CD4-positive, alpha-beta T cell (primary cell): ENCODE measurements around the gene B3GALT5. TPM values are rescaled to one million over a fixed set of nuclear protein-coding genes. Genes with fewer than 3 reads are reported as not detected.

Experiments
- ATAC-seq: fragments of 200-7000 bp; cut with Tn5 transposase; one replicate; pipeline ENCODE4 v1.10.0; 2022; ENCODE audit warnings: mild to moderate bottlenecking; ENCODE audit not compliant: poor library complexity
- CTCF ChIA-PET: fragments of 350-600 bp; sonication (Branson Sonifier 250); formaldehyde crosslinking; loops from one replicate; lab custom pipeline; 2021; ENCODE audit warnings: antibody characterized with exemption, inconsistent platforms; lab: Charles Lee
- POLR2A ChIA-PET: fragments of 350-600 bp; sonication (Branson Sonifier 250); formaldehyde crosslinking; loops from one replicate; lab custom pipeline; 2021; ENCODE audit warnings: antibody characterized with exemption, inconsistent platforms; lab: Charles Lee
- DNase-seq, 14 experiments: peaks; one replicate each; pipeline ENCODE4 v3.0.0-alpha.2; 2013 to 2020; ENCODE audit warnings: mixed read lengths in 2 of 14
- H3K27ac ChIP-seq, 2 donors: one replicate each; pipeline versions ENCODE4 v1.5.1 to v1.7.0; 2013; ENCODE audit warnings: low read length in 2 of 2, low read depth in 1 of 2, mild to moderate bottlenecking in 1 of 2
- H3K27me3 ChIP-seq, 2 experiments: 1 replicate in 1 of 2; 2 replicates in 1 of 2; pipeline versions ENCODE4 v1.6.1 to v1.7.0; 2013; ENCODE audit warnings: low read length in 2 of 2, control low read depth in 1 of 2, mild to moderate bottlenecking in 1 of 2, moderate library complexity in 1 of 2; ENCODE audit not compliant: insufficient read depth in 2 of 2, control insufficient read depth in 1 of 2
- H3K36me3 ChIP-seq: one replicate; pipeline ENCODE4 v1.6.1; 2013; ENCODE audit warnings: low read length, control low read depth; ENCODE audit not compliant: insufficient read depth
- H3K4me1 ChIP-seq: one replicate; pipeline ENCODE4 v1.6.1; 2013; ENCODE audit warnings: low read length, control low read depth; ENCODE audit not compliant: insufficient read depth
- H3K4me3 ChIP-seq: one replicate; pipeline ENCODE4 v1.5.1; 2013; ENCODE audit warnings: mild to moderate bottlenecking, low read length, moderate library complexity
- H3K9me3 ChIP-seq, 2 experiments: 1 replicate in 1 of 2; 2 replicates in 1 of 2; pipeline versions ENCODE4 v1.6.1 to v1.7.0; 2013; ENCODE audit warnings: low read length in 2 of 2, mild to moderate bottlenecking in 2 of 2, control low read depth in 1 of 2, moderate library complexity in 1 of 2; ENCODE audit not compliant: control insufficient read depth in 1 of 2, insufficient read depth in 1 of 2
- H3K27ac Mint-ChIP-seq: one replicate; pipeline ENCODE4 v1.8.0; 2020; ENCODE audit warnings: mixed read lengths
- H3K27me3 Mint-ChIP-seq: one replicate; pipeline ENCODE4 v1.8.0; 2021; ENCODE audit warnings: mixed read lengths
- H3K36me3 Mint-ChIP-seq: one replicate; pipeline ENCODE4 v1.8.0; 2021; ENCODE audit warnings: low read depth, mixed read lengths
- H3K4me1 Mint-ChIP-seq: one replicate; pipeline ENCODE4 v1.8.0; 2021; ENCODE audit warnings: low read depth, mixed read lengths
- H3K4me3 Mint-ChIP-seq: one replicate; pipeline ENCODE4 v1.8.0; 2020; ENCODE audit warnings: mild to moderate bottlenecking, mixed read lengths
- H3K9me3 Mint-ChIP-seq: one replicate; pipeline ENCODE4 v1.8.0; 2020; ENCODE audit warnings: mixed read lengths
- intact Hi-C, 2 experiments: fragments of 100-400 bp; cut with DNase I in 1 of 2; cut with micrococcal nuclease in 1 of 2; formaldehyde crosslinking; loops; one replicate each; pipeline versions ENCODE4 v1.15.1 to v1.9.0; 2023 to 2025; cut with DNase I, micrococcal nuclease
- total RNA-seq, 174 experiments: library from RNA in 2 of 174; stranded (reverse) in 2 of 174; gene quantifications; one replicate each; pipeline ENCODE4 v1.2.3 and lab custom pipeline; 2021 to 2026
- TF ChIP-seq, protein P1 (sequence below): fragments of 200-600 bp; IDR thresholded peaks from one replicate; pipeline ENCODE4 v1.8.0; 2022; ENCODE audit warnings: antibody characterized with exemption, mild to moderate bottlenecking

The B3GALT5 gene
- total RNA-seq, 2 experiments from 2014 or later, result not detected

DNA sequence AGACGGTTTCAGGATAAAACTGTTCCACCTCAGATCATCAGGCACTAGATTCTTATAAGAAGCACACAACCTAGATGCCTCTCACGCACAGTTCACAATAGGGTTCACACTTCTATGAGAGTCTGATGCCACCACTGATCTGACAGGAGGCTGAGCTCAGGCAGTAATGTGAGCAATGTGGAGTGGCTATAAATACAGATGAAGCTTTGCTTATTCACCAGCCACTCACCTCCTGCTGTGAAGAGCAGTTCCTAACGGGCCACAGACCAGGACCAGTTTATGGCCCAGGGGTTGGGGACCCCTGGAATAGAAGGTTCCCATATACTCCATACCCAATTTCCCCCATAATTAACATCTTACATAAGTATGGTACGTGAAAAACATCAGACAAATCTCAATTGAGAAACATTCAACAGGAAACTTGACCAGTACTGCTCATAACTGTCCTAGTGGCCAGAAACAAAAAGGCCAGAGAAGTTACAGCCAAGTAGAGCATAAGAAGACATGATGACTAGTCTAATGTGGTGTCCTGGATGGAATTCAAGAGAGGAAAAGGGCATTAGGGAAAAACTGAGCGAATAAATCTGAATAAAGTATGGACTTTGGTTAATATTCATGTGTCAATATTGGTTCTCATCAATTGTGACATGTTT lies 107.5 kb downstream of the B3GALT5 start:
- POLR2A ChIA-PET, result no interaction called here
- CTCF ChIA-PET, result no interaction called here
- ATAC-seq (no peak), DNase-seq (no peak)
- Mint-ChIP-seq H3K36me3 (no peaks in the 10 kb centered on the region), H3K27me3 (peaks cover 10% of the 10 kb centered on the region), H3K4me1 (no peaks in the 10 kb centered on the region), H3K9me3 (peaks cover 4% of the 10 kb centered on the region), H3K27ac (no peak overlapping the region), H3K4me3 (no peak overlapping the region)
- TF ChIP-seq, protein P1, sequence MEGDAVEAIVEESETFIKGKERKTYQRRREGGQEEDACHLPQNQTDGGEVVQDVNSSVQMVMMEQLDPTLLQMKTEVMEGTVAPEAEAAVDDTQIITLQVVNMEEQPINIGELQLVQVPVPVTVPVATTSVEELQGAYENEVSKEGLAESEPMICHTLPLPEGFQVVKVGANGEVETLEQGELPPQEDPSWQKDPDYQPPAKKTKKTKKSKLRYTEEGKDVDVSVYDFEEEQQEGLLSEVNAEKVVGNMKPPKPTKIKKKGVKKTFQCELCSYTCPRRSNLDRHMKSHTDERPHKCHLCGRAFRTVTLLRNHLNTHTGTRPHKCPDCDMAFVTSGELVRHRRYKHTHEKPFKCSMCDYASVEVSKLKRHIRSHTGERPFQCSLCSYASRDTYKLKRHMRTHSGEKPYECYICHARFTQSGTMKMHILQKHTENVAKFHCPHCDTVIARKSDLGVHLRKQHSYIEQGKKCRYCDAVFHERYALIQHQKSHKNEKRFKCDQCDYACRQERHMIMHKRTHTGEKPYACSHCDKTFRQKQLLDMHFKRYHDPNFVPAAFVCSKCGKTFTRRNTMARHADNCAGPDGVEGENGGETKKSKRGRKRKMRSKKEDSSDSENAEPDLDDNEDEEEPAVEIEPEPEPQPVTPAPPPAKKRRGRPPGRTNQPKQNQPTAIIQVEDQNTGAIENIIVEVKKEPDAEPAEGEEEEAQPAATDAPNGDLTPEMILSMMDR, result no peak
- no peak overlapping the region for H3K4me3 ChIP-seq
- no peak overlapping the region for H3K27ac ChIP-seq
- no peaks in the 10 kb centered on the region for H3K9me3 ChIP-seq
- H3K4me1 ChIP-seq, result no peaks in the 10 kb centered on the region
- H3K36me3 ChIP-seq, result no peaks in the 10 kb centered on the region
- H3K27me3 ChIP-seq, result peaks cover 0 to 2% of the 10 kb centered on the region in 2 experiments
- intact Hi-C loops, result no loop called here

DNA sequence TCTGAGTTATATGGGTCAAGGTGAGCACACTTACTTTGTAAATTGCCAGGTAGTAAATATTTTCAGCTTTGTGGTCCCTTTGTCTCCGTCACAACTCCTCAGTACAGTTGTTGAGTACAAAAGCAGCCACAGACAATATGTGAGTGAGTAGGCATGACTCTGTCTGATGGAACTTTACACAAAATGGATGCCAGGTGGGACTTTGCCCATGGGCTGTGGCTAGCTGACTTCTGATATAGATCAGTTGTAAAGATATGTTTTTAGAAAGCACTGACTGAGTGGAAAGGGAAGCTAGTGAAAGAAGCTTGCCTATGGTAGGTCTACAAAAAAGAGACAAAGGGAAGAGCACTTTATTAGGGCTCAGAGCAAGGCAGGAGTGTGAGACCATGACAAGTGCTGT lies 109.1 kb downstream of the B3GALT5 start:
- Mint-ChIP-seq H3K36me3 (no peaks in the 10 kb centered on the region), H3K4me3 (no peak overlapping the region), H3K4me1 (no peaks in the 10 kb centered on the region), H3K27me3 (peaks cover 10% of the 10 kb centered on the region), H3K9me3 (peaks cover 4% of the 10 kb centered on the region), H3K27ac (no peak overlapping the region)
- no peak overlapping the region for H3K4me3 ChIP-seq
- intact Hi-C loops, result no loop called here
- TF ChIP-seq, protein P1, result no peak
- H3K27me3 ChIP-seq, result peaks cover 0 to 4% of the 10 kb centered on the region in 2 experiments
- H3K4me1 ChIP-seq, result no peaks in the 10 kb centered on the region
- H3K36me3 ChIP-seq, result no peaks in the 10 kb centered on the region
- POLR2A ChIA-PET, result no interaction called here
- ATAC-seq (no peak), DNase-seq (no peak)
- H3K9me3 ChIP-seq, result no peaks in the 10 kb centered on the region
- H3K27ac ChIP-seq, result no peak overlapping the region
- CTCF ChIA-PET, result no interaction called here

Other genes starting within 250 kb of the B3GALT5 start
- under 1 TPM in 1 of 2 experiments, not detected in 1; 0.17 TPM for gene LCA5L, start 167.2 kb upstream of the B3GALT5 start, total RNA-seq
- under 1 TPM; 0.63 to 0.87 TPM for gene SH3BGR, start 161.0 kb upstream of the B3GALT5 start, total RNA-seq
- not detected for gene IGSF5, start 132.2 kb downstream of the B3GALT5 start, total RNA-seq